ENCODE results near the gene CCDC102B. TPM values are rescaled to one million over a fixed set of nuclear protein-coding genes. Genes with fewer than 3 reads are reported as not detected.

Gene CCDC102B
- total and polyA plus RNA-seq, 2 donors (not counting 1 experiment from before 2014, with no cell fraction given), result 3.9 to 4.0 TPM

DNA sequence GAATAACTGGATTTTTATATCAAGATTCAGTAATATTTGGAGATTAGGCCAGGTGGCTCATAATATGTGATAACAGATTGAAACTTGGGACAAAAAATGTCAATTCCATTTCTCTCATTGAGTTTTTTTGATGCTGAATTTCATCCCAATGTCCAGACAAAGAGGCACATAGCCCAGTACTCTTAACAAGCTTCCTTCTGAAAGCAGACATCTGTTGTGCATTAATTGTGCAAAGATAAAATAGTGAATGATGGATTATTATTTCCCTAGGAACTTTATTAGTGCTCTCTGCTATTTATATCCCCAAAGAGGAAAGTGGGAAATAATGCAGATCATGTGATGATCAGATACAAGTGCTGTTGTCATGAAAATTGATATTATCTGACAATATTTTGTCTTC lies 234.1 kb downstream of the CCDC102B start:
- POLR2A ChIA-PET, result no interaction called here
- Histone ChIP-seq H3K4me3 (ENCODE audit: control extremely low read depth in 1 of 5, extremely low read depth in 1 of 5, insufficient read depth in 1 of 5, low read depth in 2 of 5, low read length in 4 of 5) (no peak overlapping the region), H3K4me1 (ENCODE audit: control insufficient read depth in 2 of 2, insufficient read depth in 2 of 2, low read length in 2 of 2) (no peaks in the 10 kb centered on the region), H3K79me2 (ENCODE audit: control insufficient read depth, insufficient read depth, low read length) (no peaks in the 10 kb centered on the region), H2AFZ (ENCODE audit: insufficient read depth, low read depth, low read length, poor library complexity, severe bottlenecking) (no peak overlapping the region), H3K4me2 (replicated peaks; ENCODE audit: low read depth, low read length, poor library complexity, severe bottlenecking) (no peak overlapping the region), H3K36me3 (replicated peaks in 1 of 2; ENCODE audit: control extremely low read depth in 1 of 2, control insufficient read depth in 1 of 2, extremely low read depth in 1 of 2, insufficient read depth in 2 of 2, low read length in 1 of 2) (no peaks in the 10 kb centered on the region), H3K27ac (ENCODE audit: low read length in 2 of 2) (no peak overlapping the region), H3K9ac (ENCODE audit: low read length) (no peak overlapping the region), H3K9me3 (ENCODE audit: control extremely low read depth in 1 of 3, control insufficient read depth in 2 of 3, insufficient read depth in 1 of 3, low read length in 2 of 3) (no peaks in the 10 kb centered on the region), H4K20me1 (ENCODE audit: control insufficient read depth, insufficient read depth, low read length, poor library complexity, severe bottlenecking) (no peaks in the 10 kb centered on the region), H3K27me3 (replicated peaks in 1 of 4; ENCODE audit: control extremely low read depth in 1 of 4, control insufficient read depth in 3 of 4, insufficient read depth in 4 of 4, low read length in 3 of 4) (no peaks in the 10 kb centered on the region)
- no peak for TF ChIP-seq EZH2 (IDR thresholded peaks at IDR 0.05; ENCODE audit: borderline replicate concordance, insufficient read depth, low read depth, low read length, poor library complexity, severe bottlenecking)
- TF ChIP-seq, protein P1, sequence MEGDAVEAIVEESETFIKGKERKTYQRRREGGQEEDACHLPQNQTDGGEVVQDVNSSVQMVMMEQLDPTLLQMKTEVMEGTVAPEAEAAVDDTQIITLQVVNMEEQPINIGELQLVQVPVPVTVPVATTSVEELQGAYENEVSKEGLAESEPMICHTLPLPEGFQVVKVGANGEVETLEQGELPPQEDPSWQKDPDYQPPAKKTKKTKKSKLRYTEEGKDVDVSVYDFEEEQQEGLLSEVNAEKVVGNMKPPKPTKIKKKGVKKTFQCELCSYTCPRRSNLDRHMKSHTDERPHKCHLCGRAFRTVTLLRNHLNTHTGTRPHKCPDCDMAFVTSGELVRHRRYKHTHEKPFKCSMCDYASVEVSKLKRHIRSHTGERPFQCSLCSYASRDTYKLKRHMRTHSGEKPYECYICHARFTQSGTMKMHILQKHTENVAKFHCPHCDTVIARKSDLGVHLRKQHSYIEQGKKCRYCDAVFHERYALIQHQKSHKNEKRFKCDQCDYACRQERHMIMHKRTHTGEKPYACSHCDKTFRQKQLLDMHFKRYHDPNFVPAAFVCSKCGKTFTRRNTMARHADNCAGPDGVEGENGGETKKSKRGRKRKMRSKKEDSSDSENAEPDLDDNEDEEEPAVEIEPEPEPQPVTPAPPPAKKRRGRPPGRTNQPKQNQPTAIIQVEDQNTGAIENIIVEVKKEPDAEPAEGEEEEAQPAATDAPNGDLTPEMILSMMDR (IDR thresholded peaks at IDR 0.05), result no peak
- H3K27ac Mint-ChIP-seq, result no peak overlapping the region
- H3K4me3 Mint-ChIP-seq, result no peak overlapping the region
- DNase-seq, result no peak
- H3K9me3 Mint-ChIP-seq (ENCODE audit: insufficient read depth), result no peaks in the 10 kb centered on the region
- intact Hi-C loops (cut with micrococcal nuclease), result no loop called here
- no peak for ATAC-seq (ENCODE audit: low read depth)
- H3K27me3 Mint-ChIP-seq, result no peaks in the 10 kb centered on the region
- CTCF ChIA-PET, result no interaction called here
- H3K4me1 Mint-ChIP-seq, result no peaks in the 10 kb centered on the region

DNA sequence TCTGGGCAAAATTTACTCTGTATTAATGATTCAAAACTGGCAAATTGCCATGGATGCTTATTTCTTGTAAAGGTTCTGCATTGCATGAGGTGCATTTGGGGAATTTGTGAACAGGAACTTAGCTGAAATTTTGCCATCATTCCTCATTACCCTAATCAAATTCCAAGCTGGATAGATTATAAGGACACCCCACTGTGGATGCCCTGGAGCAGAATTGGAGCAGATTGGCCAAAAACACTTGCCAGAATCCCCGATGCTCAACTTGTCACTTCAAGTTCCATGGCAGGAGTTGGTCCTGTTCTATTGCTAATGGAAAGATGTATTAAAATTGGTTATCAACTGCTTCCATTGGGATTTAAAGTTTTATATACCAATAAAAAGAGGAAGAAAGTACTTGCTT lies 237.9 kb downstream of the CCDC102B start:
- no peaks in the 10 kb centered on the region for H3K4me1 ChIP-seq (ENCODE audit: control insufficient read depth in 2 of 2, insufficient read depth in 2 of 2, low read length in 2 of 2)
- Mint-ChIP-seq H3K4me1 (no peaks in the 10 kb centered on the region), H3K27me3 (no peaks in the 10 kb centered on the region), H3K9me3 (ENCODE audit: insufficient read depth) (no peaks in the 10 kb centered on the region), H3K27ac (no peak overlapping the region), H3K4me3 (no peak overlapping the region)
- POLR2A ChIA-PET, result no interaction called here
- ATAC-seq (ENCODE audit: low read depth) (no peak), DNase-seq (no peak)
- no peak overlapping the region for H3K9ac ChIP-seq (ENCODE audit: low read length)
- CTCF ChIA-PET, result no interaction called here
- H3K36me3 ChIP-seq (replicated peaks in 1 of 2; ENCODE audit: control extremely low read depth in 1 of 2, control insufficient read depth in 1 of 2, extremely low read depth in 1 of 2, insufficient read depth in 2 of 2, low read length in 1 of 2), result no peaks in the 10 kb centered on the region
- no peaks in the 10 kb centered on the region for H3K79me2 ChIP-seq (ENCODE audit: control insufficient read depth, insufficient read depth, low read length)
- intact Hi-C loops (cut with micrococcal nuclease), result no loop called here
- 100% methylated on average over 1 of the region's 1 CpG for WGBS (ENCODE audit: insufficient coverage)
- H3K27me3 ChIP-seq (replicated peaks in 1 of 4; ENCODE audit: control extremely low read depth in 1 of 4, control insufficient read depth in 3 of 4, insufficient read depth in 4 of 4, low read length in 3 of 4), result no peaks in the 10 kb centered on the region
- H4K20me1 ChIP-seq (ENCODE audit: control insufficient read depth, insufficient read depth, low read length, poor library complexity, severe bottlenecking), result no peaks in the 10 kb centered on the region
- no peak overlapping the region for H3K4me2 ChIP-seq (replicated peaks; ENCODE audit: low read depth, low read length, poor library complexity, severe bottlenecking)
- H3K9me3 ChIP-seq (ENCODE audit: control extremely low read depth in 1 of 3, control insufficient read depth in 2 of 3, insufficient read depth in 1 of 3, low read length in 2 of 3), result no peaks in the 10 kb centered on the region
- H2AFZ ChIP-seq (ENCODE audit: insufficient read depth, low read depth, low read length, poor library complexity, severe bottlenecking), result no peak overlapping the region
- H3K4me3 ChIP-seq (ENCODE audit: control extremely low read depth in 1 of 5, extremely low read depth in 1 of 5, insufficient read depth in 1 of 5, low read depth in 2 of 5, low read length in 4 of 5), result no peak overlapping the region
- TF ChIP-seq EZH2 (IDR thresholded peaks at IDR 0.05; ENCODE audit: borderline replicate concordance, insufficient read depth, low read depth, low read length, poor library complexity, severe bottlenecking), result no peak
- H3K27ac ChIP-seq (ENCODE audit: low read length in 2 of 2), result no peak overlapping the region
